GM19238 (cell line): ENCODE measurements around the gene AQP6.
"Not testable (repeated sequence)": the region's sequence is repeated elsewhere in the genome, so short reads cannot be mapped to it uniquely, and the experiment has no call there.

Experiments
- DNase-seq: peaks from one replicate; pipeline ENCODE4 v3.0.0; 2011; ENCODE audit warnings: low spot score; ENCODE audit not compliant: insufficient read length

AQP6 gene

DNA sequence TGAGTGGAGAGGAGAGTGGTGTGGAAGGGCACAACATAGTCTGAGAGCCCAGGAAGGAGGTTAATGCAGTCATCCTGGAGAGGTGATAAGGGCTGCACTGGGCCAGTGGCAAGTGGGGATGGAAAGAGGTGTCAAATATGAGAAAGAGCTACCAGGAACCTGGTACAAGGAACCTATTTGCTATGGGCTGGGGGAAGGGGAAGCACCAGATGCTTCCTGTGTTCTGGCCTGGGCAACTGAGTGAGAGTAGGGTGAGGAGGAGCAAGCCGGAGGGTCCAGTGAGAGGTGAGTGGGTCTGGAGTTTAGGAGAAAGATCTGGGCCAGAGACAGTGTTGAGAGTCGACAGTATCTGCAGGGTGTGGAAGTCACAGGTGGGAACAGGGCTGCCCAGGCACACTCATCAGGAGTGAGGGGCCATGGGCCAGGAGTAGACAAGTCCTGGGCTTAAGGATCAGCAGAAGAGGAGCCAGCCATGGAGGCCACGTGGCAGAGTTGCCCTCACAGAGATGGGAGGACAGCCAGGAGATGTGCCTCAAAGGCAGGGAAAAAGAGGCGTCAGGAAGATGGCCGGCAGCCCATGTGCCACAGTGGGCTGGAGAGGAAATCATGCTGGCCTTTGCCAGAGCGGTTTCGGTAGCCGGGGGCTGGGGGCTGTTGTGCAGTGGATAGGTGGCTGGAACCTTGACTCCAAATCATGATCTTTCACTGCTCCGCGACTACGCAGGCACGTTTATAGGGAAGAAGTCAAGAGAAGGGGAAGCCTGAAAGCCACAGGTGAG lies 2.9 kb upstream of the AQP6 start:
- no peak for DNase-seq

DNA sequence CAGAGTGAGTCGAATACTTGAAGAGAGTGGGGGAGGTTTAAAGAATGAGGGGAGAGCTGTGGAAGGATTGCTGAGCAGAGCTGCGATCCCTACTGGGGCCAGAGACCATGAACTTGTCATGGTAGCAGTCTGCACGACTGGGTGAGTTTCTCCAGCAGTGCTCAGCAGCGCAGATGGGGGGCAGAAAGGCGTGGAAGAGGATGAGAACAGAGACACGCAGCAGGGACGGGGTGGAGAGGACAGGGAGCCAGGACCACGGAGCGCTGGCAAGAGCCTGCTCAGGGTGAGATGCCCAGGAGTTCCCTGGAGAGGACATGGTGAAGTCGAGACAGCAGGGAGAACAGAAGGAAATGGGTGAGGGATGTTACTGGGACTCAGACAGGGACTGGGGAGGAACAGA lies 2.1 kb upstream of the AQP6 start:
- DNase-seq, result no peak

DNA sequence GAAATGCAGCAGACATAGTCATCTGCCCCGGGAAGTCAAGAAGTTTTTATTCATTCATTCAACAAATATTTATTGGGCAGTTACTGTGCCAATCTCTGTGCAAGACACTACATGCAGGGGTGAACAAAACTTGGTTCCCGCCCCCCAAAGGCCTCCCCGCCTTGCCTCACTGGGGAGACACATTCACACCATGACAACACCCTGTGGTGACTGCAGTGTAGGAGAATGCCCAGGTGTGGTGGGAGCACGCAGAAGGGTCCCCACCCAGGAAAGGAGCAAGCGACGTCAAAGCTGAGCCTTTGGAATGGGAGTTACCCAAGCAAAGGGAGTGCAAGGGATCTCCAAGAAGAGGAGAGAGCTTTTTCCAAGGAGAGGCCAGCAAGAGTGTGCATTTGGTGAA lies 1.6 kb upstream of the AQP6 start:
- no peak for DNase-seq

GRCh38 chr12:49972129-49972528 lies 618 bp upstream of the AQP6 start:
- DNase-seq, result no peak

- no peak for DNase-seq
Observed at GRCh38 chr12:49973361-49973830, 649 bp downstream of the AQP6 start.

DNA sequence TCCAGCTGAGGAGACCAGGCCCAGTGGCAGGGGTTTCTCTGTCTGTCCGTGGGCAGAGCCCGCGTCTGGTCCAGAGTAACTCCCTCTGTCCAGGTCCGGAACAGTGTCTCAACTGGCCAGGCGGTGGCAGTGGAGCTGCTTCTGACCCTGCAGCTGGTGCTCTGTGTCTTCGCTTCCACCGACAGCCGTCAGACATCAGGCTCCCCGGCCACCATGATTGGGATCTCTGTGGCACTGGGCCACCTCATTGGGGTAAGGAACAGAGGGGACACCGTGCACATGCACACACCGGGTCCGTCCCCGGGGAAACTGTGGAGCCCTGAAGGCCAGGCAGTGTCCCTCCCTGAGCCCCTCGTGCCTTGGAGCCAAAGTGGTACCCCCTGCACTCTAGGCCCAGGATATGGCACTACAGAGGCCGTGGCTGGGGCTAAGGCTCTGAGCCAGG lies 1.5 kb downstream of the AQP6 start:
- DNase-seq, result no peak

- DNase-seq, result no peak
Observed at GRCh38 chr12:49974677-49975317, 2.0 kb downstream of the AQP6 start.

DNA sequence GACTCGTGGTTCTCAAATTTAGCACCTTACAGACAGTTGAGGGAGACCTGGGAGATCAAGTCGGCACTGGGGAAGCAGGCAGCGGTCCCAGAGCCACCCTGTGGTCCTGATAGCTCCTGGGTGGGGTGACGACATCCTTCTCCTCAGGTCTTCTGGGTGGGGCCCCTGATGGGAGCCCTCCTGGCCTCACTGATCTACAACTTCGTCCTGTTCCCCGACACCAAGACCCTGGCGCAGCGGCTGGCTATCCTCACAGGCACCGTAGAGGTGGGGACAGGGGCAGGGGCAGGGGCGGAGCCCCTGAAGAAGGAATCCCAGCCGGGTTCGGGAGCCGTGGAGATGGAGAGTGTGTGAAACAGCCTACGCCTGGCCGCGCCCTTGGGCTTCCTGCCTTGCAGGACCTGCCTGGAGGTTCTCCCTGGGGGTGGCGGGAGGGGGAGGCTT lies 2.6 kb downstream of the AQP6 start:
- DNase-seq, result no peak

DNA sequence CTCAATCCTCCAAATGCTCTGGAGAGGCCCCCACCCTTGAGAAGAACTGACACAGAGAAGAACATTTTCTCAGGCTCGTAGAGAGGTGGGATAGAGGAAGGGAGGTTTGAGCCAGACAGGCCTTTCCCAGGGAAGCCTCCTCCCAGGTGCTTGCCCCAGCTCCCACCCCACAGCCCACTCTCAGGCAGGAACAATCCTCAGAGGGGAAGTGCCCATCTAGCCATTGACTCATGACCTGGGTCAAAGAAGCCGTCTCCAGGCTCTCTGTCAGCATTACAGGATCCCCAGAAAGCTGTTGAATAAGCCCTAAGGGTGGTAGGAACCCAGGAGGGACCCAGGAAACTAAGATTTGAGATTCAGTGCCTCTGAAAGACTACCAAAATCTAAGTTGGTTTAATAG lies 3.8 kb downstream of the AQP6 start:
- no peak for DNase-seq

- no peak for DNase-seq
Observed at GRCh38 chr12:49978125-49978524, 5.4 kb downstream of the AQP6 start.

DNA sequence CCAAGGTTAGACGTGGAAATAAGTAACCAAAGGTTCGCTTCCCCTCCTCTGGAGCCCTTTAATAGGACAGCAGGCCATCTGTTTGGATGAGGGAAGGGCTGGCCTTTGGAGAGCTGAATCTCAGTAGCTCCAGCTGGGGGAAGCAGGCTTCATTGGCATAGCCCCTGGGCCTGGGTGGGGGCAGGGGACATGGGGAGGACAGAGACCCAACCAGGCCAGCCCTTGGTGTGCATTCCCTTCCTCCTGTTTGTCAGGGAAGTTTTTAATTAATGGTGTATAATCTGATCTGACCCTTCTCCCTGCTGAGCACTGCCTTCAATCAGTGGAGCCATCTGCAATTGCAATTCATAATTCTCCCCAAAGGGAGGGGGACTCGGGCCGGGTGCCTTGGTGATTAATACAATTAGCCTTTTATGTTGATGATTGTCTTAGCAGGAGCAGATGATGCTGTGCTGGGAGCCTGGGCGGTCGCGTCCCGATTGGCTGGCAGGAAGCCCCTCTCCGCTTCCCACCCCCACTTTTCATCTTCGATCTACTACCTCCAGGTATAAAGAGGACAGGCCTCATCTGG lies 6.4 kb downstream of the AQP6 start:
- no peak for DNase-seq

- no peak for DNase-seq
Observed at GRCh38 chr12:49979791-49980190, 7.0 kb downstream of the AQP6 start.

GRCh38 chr12:49980501-49981349 lies 8.0 kb downstream of the AQP6 start:
- no peak for DNase-seq

GRCh38 chr12:49982246-49983087 lies 9.7 kb downstream of the AQP6 start:
- DNase-seq, result no peak

DNA sequence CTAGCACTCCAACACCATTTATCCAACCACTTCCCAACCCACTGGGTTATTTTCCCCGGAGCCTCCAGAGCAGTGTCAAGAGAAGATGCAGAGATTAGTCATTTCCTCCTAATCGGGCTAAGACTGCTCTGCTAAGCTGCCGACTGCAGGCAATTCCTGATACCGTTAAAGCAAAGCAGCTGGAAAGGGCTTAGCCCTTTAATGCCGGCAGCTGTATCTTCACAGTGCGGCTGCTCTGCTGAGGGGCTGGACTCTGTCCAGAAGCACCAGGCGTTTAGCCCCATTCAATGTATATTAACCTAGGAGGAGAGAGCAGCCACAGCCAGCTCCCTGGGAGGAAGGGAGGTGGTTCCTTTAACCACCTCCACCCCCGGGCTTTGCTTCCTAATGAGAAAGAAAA lies 11.1 kb downstream of the AQP6 start:
- DNase-seq, result no peak

GRCh38 chr12:49984476-49985359 lies 12.0 kb downstream of the AQP6 start:
- no peak for DNase-seq

- no peak for DNase-seq
Observed at GRCh38 chr12:49985981-49986380, 13.2 kb downstream of the AQP6 start.

DNA sequence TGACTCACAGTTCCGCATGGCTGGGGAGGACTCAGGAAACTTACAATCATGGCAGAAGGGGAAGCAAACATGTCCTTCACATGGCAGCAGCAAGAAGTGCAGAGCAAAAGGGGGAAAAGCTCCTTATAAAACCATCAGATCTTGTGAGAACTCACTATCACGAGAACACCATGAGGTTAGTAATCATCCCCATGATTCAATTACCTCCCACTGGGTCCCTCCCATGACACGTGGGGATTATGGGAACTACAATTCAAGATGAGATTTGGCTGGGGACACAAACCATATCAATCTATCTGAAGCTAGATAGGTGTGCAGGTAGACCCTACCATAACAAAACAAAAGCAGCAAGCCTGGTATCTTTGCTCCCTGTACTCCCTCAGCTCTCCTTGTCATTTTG lies 13.7 kb downstream of the AQP6 start:
- DNase-seq, result not testable (repeated sequence)

DNA sequence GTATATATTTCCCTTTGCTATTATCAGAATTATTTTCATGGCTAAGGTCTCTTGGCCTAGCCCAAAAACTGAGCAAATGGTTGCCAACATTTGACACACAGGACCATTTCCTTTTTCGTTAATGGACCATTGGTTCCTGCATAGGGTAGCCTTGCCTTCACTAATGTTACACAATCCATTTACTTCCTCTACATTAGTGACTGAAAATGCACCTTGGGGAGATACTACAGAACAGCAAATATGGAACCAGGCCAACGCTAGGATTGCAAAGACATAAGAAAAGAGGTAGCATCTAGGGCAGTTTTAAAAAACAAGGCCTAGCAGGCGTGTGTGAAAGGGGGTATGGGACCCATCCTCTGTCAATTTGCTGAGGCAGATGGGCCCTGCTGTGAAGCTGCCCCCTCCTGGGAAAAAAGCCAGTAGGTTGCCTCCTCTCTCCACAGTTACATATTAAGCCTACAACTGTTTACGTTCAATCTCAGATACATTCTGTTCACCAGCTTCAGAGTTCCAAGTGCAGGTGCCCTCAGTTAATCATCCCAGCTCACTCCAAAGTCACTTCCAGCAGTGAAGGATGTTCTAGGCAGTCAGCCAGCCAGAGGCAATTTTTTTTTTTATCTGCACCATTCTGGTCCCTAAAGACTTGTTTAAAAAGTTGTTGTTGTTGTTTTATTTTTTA lies 15.0 kb downstream of the AQP6 start:
- no peak for DNase-seq
